ENCODE measurements around the gene FOCAD.

DNA sequence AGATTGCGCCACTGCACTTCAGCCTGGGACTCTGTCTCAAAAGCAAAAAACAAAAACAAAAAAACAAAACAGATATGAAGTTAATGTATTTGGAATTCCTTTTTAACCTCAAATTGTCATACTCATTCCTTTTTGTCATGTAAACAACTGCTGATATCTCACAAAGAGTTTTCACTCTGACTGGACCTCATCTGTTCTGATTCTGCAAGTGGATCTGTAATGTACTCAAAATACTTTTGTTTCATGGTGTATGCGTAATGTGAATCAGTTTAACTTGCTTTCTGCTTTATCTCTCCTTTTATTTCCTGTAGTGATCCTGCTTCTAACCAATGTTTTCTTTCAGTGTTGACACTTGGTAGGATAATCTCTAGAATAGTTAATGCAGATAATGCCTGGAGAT lies 106.7 kb downstream of the FOCAD start:
- no peak for TF ChIP-seq EZH2 (IDR thresholded peaks at IDR 0.05; ENCODE audit: low read length, missing control alignments)
- TF ChIP-seq, protein P1, sequence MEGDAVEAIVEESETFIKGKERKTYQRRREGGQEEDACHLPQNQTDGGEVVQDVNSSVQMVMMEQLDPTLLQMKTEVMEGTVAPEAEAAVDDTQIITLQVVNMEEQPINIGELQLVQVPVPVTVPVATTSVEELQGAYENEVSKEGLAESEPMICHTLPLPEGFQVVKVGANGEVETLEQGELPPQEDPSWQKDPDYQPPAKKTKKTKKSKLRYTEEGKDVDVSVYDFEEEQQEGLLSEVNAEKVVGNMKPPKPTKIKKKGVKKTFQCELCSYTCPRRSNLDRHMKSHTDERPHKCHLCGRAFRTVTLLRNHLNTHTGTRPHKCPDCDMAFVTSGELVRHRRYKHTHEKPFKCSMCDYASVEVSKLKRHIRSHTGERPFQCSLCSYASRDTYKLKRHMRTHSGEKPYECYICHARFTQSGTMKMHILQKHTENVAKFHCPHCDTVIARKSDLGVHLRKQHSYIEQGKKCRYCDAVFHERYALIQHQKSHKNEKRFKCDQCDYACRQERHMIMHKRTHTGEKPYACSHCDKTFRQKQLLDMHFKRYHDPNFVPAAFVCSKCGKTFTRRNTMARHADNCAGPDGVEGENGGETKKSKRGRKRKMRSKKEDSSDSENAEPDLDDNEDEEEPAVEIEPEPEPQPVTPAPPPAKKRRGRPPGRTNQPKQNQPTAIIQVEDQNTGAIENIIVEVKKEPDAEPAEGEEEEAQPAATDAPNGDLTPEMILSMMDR (conservative IDR thresholded peaks at IDR 0.05 in 1 of 2, IDR thresholded peaks at IDR 0.05 in 1 of 2; ENCODE audit: low read depth in 1 of 2, low read length in 2 of 2) = no peak

Measured in fibroblast of lung (primary cell).